ENCODE results near the gene VAPB.

Gene VAPB

DNA sequence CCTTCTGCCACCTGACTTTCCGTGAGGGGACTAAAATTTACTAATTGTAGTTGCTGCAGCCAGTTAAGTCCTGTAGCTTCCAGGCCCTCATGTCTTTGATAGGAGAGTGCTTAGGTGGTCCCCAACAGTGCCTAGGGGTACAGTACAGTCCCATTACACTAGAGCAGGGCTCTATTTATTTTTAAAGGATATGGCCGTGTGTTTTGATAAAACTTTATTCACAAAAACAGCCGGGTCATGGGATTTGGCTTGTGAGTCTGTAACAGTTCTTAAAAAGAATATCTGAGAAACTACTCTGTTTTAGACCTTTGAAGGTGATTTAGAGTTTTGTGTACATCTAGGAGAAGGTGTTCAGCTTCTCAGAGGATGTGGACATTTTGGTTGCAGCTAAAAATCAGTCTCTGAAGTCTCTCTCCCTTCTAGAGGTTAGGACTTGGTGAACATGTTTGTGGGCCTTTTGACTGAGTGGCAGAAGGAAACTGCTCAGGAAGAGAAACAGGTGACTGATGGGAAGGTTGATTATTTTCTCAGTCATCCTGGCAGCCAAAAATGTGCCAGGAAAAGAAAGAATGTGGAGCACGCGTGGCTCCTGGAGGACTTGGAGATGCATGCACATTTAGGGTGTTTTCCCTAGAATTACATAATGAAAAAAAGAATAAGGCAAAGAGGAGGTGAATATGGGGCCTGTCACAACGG, 57.4 kb downstream of the VAPB start:
- no peak for DNase-seq (ENCODE audit: low read depth, low spot score)
- no CpG with 5 or more reads among the region's 6 CpGs for WGBS (ENCODE audit: insufficient coverage, insufficient read length)
- H3K9me3 ChIP-seq (ENCODE audit: control insufficient read depth, insufficient read depth, low read length), result no peaks in the 10 kb centered on the region
- 0 out of 2 replicates have a peak, but pooled peaks cover 3% of the 10 kb centered on the region for H3K36me3 ChIP-seq (ENCODE audit: control insufficient read depth, insufficient read depth, low read length)
- no peak overlapping the region for H3K27ac ChIP-seq (ENCODE audit: low read length)
- H3K27me3 ChIP-seq (ENCODE audit: control insufficient read depth, insufficient read depth, low read length), result no peaks in the 10 kb centered on the region
- H3K4me3 ChIP-seq (ENCODE audit: low read length), result no peak overlapping the region
- H3K4me1 ChIP-seq (ENCODE audit: control insufficient read depth, insufficient read depth, low read length), result peaks cover 5% of the 10 kb centered on the region; the same call in 1 of the 2 replicates

GRCh38 chr20:58446960-58447265, 57.9 kb downstream of the VAPB start:
- no peak overlapping the region for H3K27ac ChIP-seq (ENCODE audit: low read length)
- WGBS (ENCODE audit: insufficient coverage, insufficient read length), result no CpG with 5 or more reads among the region's 7 CpGs
- no peak for DNase-seq (ENCODE audit: low read depth, low spot score)
- H3K27me3 ChIP-seq (ENCODE audit: control insufficient read depth, insufficient read depth, low read length), result no peaks in the 10 kb centered on the region
- H3K4me1 ChIP-seq (ENCODE audit: control insufficient read depth, insufficient read depth, low read length), result peaks cover 2% of the 10 kb centered on the region; the same call in 1 of the 2 replicates
- H3K9me3 ChIP-seq (ENCODE audit: control insufficient read depth, insufficient read depth, low read length), result no peaks in the 10 kb centered on the region
- no peak overlapping the region for H3K4me3 ChIP-seq (ENCODE audit: low read length)
- 0 out of 2 replicates have a peak, but pooled peaks cover 3% of the 10 kb centered on the region for H3K36me3 ChIP-seq (ENCODE audit: control insufficient read depth, insufficient read depth, low read length)

- Histone ChIP-seq H3K4me1 (ENCODE audit: control insufficient read depth, insufficient read depth, low read length) (no peaks in the 10 kb centered on the region), H3K36me3 (ENCODE audit: control insufficient read depth, insufficient read depth, low read length) (0 out of 2 replicates have a peak, but pooled peaks cover 3% of the 10 kb centered on the region), H3K27ac (ENCODE audit: low read length) (no peak overlapping the region), H3K27me3 (ENCODE audit: control insufficient read depth, insufficient read depth, low read length) (no peaks in the 10 kb centered on the region), H3K9me3 (ENCODE audit: control insufficient read depth, insufficient read depth, low read length) (no peaks in the 10 kb centered on the region), H3K4me3 (ENCODE audit: low read length) (no peak overlapping the region)
- WGBS (ENCODE audit: insufficient coverage, insufficient read length), result no CpG with 5 or more reads among the region's 10 CpGs
- peak; percentile 37 for DNase-seq (ENCODE audit: low read depth, low spot score)
These were observed 58.7 kb downstream of the VAPB start for GRCh38 chr20:58447511-58448391.

DNA sequence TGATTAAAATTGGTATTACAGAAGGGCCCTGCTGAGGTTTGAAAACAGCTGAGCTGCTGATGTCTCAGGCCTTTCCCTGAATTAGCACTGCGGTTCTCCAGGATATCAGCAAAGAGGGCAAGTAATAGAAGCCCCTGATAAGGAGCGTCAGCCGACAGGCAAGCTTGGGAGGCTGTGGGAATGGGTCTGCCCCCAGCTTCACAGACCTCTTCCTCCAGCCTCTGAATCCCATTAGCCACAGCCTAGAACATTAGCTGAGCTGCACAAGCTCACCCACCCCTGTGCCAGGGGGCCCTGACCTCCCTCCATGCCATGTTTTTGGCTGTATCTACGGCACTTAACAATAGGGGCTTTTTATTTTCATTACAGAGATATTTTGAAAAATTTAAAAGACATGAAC, 59.9 kb downstream of the VAPB start:
- no peak for DNase-seq (ENCODE audit: low read depth, low spot score)
- no peak overlapping the region for H3K27ac ChIP-seq (ENCODE audit: low read length)
- 0 out of 2 replicates have a peak, but pooled peaks cover 2% of the 10 kb centered on the region for H3K4me1 ChIP-seq (ENCODE audit: control insufficient read depth, insufficient read depth, low read length)
- 0 out of 2 replicates have a peak, but pooled peaks cover 3% of the 10 kb centered on the region for H3K36me3 ChIP-seq (ENCODE audit: control insufficient read depth, insufficient read depth, low read length)
- H3K9me3 ChIP-seq (ENCODE audit: control insufficient read depth, insufficient read depth, low read length), result no peaks in the 10 kb centered on the region
- WGBS (ENCODE audit: insufficient coverage, insufficient read length), result no CpG with 5 or more reads among the region's 4 CpGs
- no peak overlapping the region for H3K4me3 ChIP-seq (ENCODE audit: low read length)
- no peaks in the 10 kb centered on the region for H3K27me3 ChIP-seq (ENCODE audit: control insufficient read depth, insufficient read depth, low read length)

GRCh38 chr20:58449681-58450221, 60.7 kb downstream of the VAPB start:
- H3K36me3 ChIP-seq (ENCODE audit: control insufficient read depth, insufficient read depth, low read length), result no peaks in the 10 kb centered on the region
- no peak overlapping the region for H3K4me3 ChIP-seq (ENCODE audit: low read length)
- 0 out of 2 replicates have a peak, but pooled peaks cover 2% of the 10 kb centered on the region for H3K4me1 ChIP-seq (ENCODE audit: control insufficient read depth, insufficient read depth, low read length)
- H3K27me3 ChIP-seq (ENCODE audit: control insufficient read depth, insufficient read depth, low read length), result no peaks in the 10 kb centered on the region
- WGBS (ENCODE audit: insufficient coverage, insufficient read length), result no CpG with 5 or more reads among the region's 10 CpGs
- no peak overlapping the region for H3K27ac ChIP-seq (ENCODE audit: low read length)
- DNase-seq (ENCODE audit: low read depth, low spot score), result no peak
- H3K9me3 ChIP-seq (ENCODE audit: control insufficient read depth, insufficient read depth, low read length), result no peaks in the 10 kb centered on the region

- DNase-seq (ENCODE audit: low read depth, low spot score), result no peak
- H3K4me3 ChIP-seq (ENCODE audit: low read length), result no peak overlapping the region
These were observed 61.2 kb downstream of the VAPB start for GRCh38 chr20:58450254-58450653.

DNA sequence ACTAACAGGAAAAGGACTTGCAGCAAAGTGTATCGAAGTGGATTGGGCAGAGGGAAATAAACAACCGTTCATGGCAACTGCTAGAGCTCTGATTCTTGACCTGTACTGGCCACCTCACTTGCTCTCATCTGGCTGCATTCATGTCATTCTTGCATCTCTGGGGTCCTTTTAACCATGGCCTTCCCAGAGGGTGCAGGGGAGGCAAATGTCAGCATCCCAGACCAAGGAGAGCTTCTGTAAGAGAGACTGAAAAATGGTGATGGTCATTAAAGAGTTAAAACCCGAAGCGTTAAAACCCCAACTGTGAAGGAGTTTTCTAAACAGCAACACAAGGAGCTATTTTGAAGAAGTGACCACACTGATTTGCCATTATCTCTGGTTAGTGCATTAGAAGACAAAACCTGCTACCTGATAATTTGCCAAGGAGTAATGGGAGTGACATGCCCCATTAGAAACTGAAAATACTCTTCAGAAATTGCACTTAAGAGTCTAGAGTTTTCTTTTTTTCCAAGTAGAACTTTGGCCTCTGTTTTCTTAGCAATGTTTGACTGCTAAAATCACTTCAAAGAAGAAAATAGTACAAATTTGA, 63.7 kb downstream of the VAPB start:
- Histone ChIP-seq H3K27me3 (ENCODE audit: control insufficient read depth, insufficient read depth, low read length) (no peaks in the 10 kb centered on the region), H3K9me3 (ENCODE audit: control insufficient read depth, insufficient read depth, low read length) (no peaks in the 10 kb centered on the region), H3K4me3 (ENCODE audit: low read length) (no peak overlapping the region), H3K4me1 (ENCODE audit: control insufficient read depth, insufficient read depth, low read length) (0 out of 2 replicates have a peak, but pooled peaks cover 2% of the 10 kb centered on the region), H3K27ac (ENCODE audit: low read length) (no peak overlapping the region), H3K36me3 (ENCODE audit: control insufficient read depth, insufficient read depth, low read length) (no peaks in the 10 kb centered on the region)
- no peak for DNase-seq (ENCODE audit: low read depth, low spot score)
- no CpG with 5 or more reads among the region's 4 CpGs for WGBS (ENCODE audit: insufficient coverage, insufficient read length)

More at GRCh38 chr20:58450254-58450653, 61.2 kb downstream of the VAPB start:
- 0 out of 2 replicates have a peak, but pooled peaks cover 2% of the 10 kb centered on the region for H3K4me1 ChIP-seq (ENCODE audit: control insufficient read depth, insufficient read depth, low read length)
- H3K27ac ChIP-seq (ENCODE audit: low read length), result no peak overlapping the region
- no peaks in the 10 kb centered on the region for H3K36me3 ChIP-seq (ENCODE audit: control insufficient read depth, insufficient read depth, low read length)
- no peaks in the 10 kb centered on the region for H3K27me3 ChIP-seq (ENCODE audit: control insufficient read depth, insufficient read depth, low read length)
- H3K9me3 ChIP-seq (ENCODE audit: control insufficient read depth, insufficient read depth, low read length), result no peaks in the 10 kb centered on the region
- WGBS (ENCODE audit: insufficient coverage, insufficient read length), result no CpG with 5 or more reads among the region's 10 CpGs

DNA sequence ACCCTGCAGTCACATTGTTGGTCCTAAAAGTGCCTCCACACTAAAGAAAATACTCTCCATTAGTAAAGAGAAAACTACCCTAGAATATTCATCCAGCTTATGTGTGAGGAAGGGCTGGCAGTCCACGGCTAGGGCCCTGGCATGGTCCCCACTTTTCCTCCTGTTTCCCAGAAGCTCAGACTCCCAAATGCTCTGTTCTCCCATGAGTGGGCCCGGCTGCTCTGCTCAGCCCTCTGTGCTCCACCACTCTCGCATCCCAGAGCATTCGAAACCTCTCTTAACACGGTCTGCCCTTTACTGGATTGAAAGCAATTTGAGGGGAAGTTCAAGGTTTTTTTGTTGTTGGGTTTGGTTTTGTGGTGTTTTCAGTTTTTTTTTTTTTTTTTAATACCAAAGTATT, 64.4 kb downstream of the VAPB start:
- no peak overlapping the region for H3K27ac ChIP-seq (ENCODE audit: low read length)
- no peak for DNase-seq (ENCODE audit: low read depth, low spot score)
- H3K4me1 ChIP-seq (ENCODE audit: control insufficient read depth, insufficient read depth, low read length), result 0 out of 2 replicates have a peak, but pooled peaks cover 2% of the 10 kb centered on the region
- no peaks in the 10 kb centered on the region for H3K27me3 ChIP-seq (ENCODE audit: control insufficient read depth, insufficient read depth, low read length)
- H3K4me3 ChIP-seq (ENCODE audit: low read length), result no peak overlapping the region
- no CpG with 5 or more reads among the region's 5 CpGs for WGBS (ENCODE audit: insufficient coverage, insufficient read length)
- no peaks in the 10 kb centered on the region for H3K9me3 ChIP-seq (ENCODE audit: control insufficient read depth, insufficient read depth, low read length)
- no peaks in the 10 kb centered on the region for H3K36me3 ChIP-seq (ENCODE audit: control insufficient read depth, insufficient read depth, low read length)

GRCh38 chr20:58454460-58454859, 65.4 kb downstream of the VAPB start:
- Histone ChIP-seq H3K27ac (ENCODE audit: low read length) (no peak overlapping the region), H3K27me3 (ENCODE audit: control insufficient read depth, insufficient read depth, low read length) (no peaks in the 10 kb centered on the region), H3K36me3 (ENCODE audit: control insufficient read depth, insufficient read depth, low read length) (no peaks in the 10 kb centered on the region), H3K4me1 (ENCODE audit: control insufficient read depth, insufficient read depth, low read length) (0 out of 2 replicates have a peak, but pooled peaks cover 2% of the 10 kb centered on the region), H3K4me3 (ENCODE audit: low read length) (no peak overlapping the region), H3K9me3 (ENCODE audit: control insufficient read depth, insufficient read depth, low read length) (no peaks in the 10 kb centered on the region)
- no peak for DNase-seq (ENCODE audit: low read depth, low spot score)

GRCh38 chr20:58457083-58457695, 68.2 kb downstream of the VAPB start:
- no peak for DNase-seq (ENCODE audit: low read depth, low spot score)
- 0 out of 2 replicates have a peak, but pooled peaks cover 2% of the 10 kb centered on the region for H3K4me1 ChIP-seq (ENCODE audit: control insufficient read depth, insufficient read depth, low read length)
- H3K9me3 ChIP-seq (ENCODE audit: control insufficient read depth, insufficient read depth, low read length), result no peaks in the 10 kb centered on the region
- no peak overlapping the region for H3K4me3 ChIP-seq (ENCODE audit: low read length)
- no CpG with 5 or more reads among the region's 14 CpGs for WGBS (ENCODE audit: insufficient coverage, insufficient read length)
- H3K27me3 ChIP-seq (ENCODE audit: control insufficient read depth, insufficient read depth, low read length), result no peaks in the 10 kb centered on the region
- no peak overlapping the region for H3K27ac ChIP-seq (ENCODE audit: low read length)
- no peaks in the 10 kb centered on the region; the same call in 1 of the 2 replicates for H3K36me3 ChIP-seq (ENCODE audit: control insufficient read depth, insufficient read depth, low read length)

All from iPS DF 6.9 (cell line).